CD14-positive monocyte (primary cell): ENCODE measurements around the gene POLR1D. TPM values are rescaled to one million over a fixed set of nuclear protein-coding genes. Genes with fewer than 3 reads are reported as not detected.

Source experiments
- DNase-seq, 3 donors: peaks; one replicate each; pipeline ENCODE4 v3.0.0-alpha.2; 2011 to 2022
- H2AFZ ChIP-seq: 2 replicates; pipeline ENCODE4 v1.6.0; 2012; ENCODE audit warnings: mild to moderate bottlenecking, low read depth, low read length, inconsistent platforms; ENCODE audit not compliant: insufficient read depth, poor library complexity, severe bottlenecking
- H3K27ac ChIP-seq, 2 donors: 1 replicate in 1 of 2; 2 replicates in 1 of 2; pipeline ENCODE4 v1.5.1; 2012 to 2013; ENCODE audit warnings: low read length in 2 of 2, control low read depth in 1 of 2, inconsistent platforms in 1 of 2, low read depth in 1 of 2, mild to moderate bottlenecking in 1 of 2
- H3K27me3 ChIP-seq, 2 donors: one replicate each; pipeline versions ENCODE4 v1.6.0 to v1.6.1; 2011 to 2013; ENCODE audit warnings: low read length in 2 of 2; ENCODE audit not compliant: control insufficient read depth in 2 of 2, insufficient read depth in 2 of 2
- H3K36me3 ChIP-seq, 2 donors: replicated peaks in 1 of 2; 1 replicate in 1 of 2; 2 replicates in 1 of 2; pipeline versions ENCODE4 v1.5.1 to v1.6.1; 2012 to 2013; ENCODE audit warnings: low read length in 2 of 2, control low read depth in 1 of 2, inconsistent platforms in 1 of 2, mild to moderate bottlenecking in 1 of 2; ENCODE audit not compliant: insufficient read depth in 2 of 2, control insufficient read depth in 1 of 2
- H3K4me1 ChIP-seq, 2 donors: 1 replicate in 1 of 2; 2 replicates in 1 of 2; pipeline versions ENCODE4 v1.5.1 to v1.6.1; 2012 to 2013; ENCODE audit warnings: low read length in 2 of 2, control low read depth in 1 of 2, inconsistent platforms in 1 of 2, mild to moderate bottlenecking in 1 of 2, moderate library complexity in 1 of 2; ENCODE audit not compliant: insufficient read depth in 2 of 2, control insufficient read depth in 1 of 2
- H3K4me2 ChIP-seq: replicated peaks from 2 replicates; pipeline ENCODE3; 2012; ENCODE audit warnings: low read length, moderate library complexity, mild to moderate bottlenecking; ENCODE audit not compliant: poor library complexity, severe bottlenecking; ENCODE audit errors: extremely low read depth
- H3K4me3 ChIP-seq, 3 experiments: fragments of 200-600 bp in 1 of 3; sonication (generic) in 1 of 3; replicated peaks in 1 of 3; 1 replicate in 2 of 3; 2 replicates in 1 of 3; pipeline ENCODE4 v1.5.1; 2011 to 2013; ENCODE audit warnings: low read length in 3 of 3, mild to moderate bottlenecking in 3 of 3, control low read depth in 2 of 3, low read depth in 2 of 3, inconsistent platforms in 1 of 3, moderate library complexity in 1 of 3
- H3K79me2 ChIP-seq: 2 replicates; pipeline ENCODE4 v1.6.0; 2012; ENCODE audit warnings: mild to moderate bottlenecking, control low read depth, inconsistent platforms, low read length, moderate library complexity; ENCODE audit not compliant: insufficient read depth
- H3K9ac ChIP-seq: 2 replicates; pipeline ENCODE4 v1.6.0; 2017; ENCODE audit warnings: low read length, mild to moderate bottlenecking; ENCODE audit not compliant: insufficient read depth, poor library complexity, severe bottlenecking
- H3K9me3 ChIP-seq, 2 donors: replicated peaks in 1 of 2; 1 replicate in 1 of 2; 2 replicates in 1 of 2; pipeline versions ENCODE4 v1.5.1 to v1.6.1; 2012 to 2013; ENCODE audit warnings: low read length in 2 of 2, control low read depth in 1 of 2; ENCODE audit not compliant: control insufficient read depth in 1 of 2, insufficient read depth in 1 of 2
- H4K20me1 ChIP-seq: 2 replicates; pipeline ENCODE4 v1.6.0; 2012; ENCODE audit warnings: mild to moderate bottlenecking, low read length, control low read depth, moderate library complexity; ENCODE audit not compliant: insufficient read depth
- H3K27ac Mint-ChIP-seq, 7 donors: one replicate each; pipeline ENCODE4 v1.8.0; 2020; ENCODE audit warnings: mild to moderate bottlenecking in 7 of 7, mixed read lengths in 7 of 7, moderate library complexity in 6 of 7, inconsistent platforms in 2 of 7
- H3K27me3 Mint-ChIP-seq, 3 donors: one replicate each; pipeline ENCODE4 v1.8.0; 2021 to 2022; ENCODE audit warnings: low read depth in 3 of 3, mild to moderate bottlenecking in 3 of 3, mixed read lengths in 3 of 3, moderate library complexity in 3 of 3, inconsistent platforms in 1 of 3
- H3K36me3 Mint-ChIP-seq, 2 donors: one replicate each; pipeline ENCODE4 v1.8.0; 2020; ENCODE audit warnings: mixed read lengths in 2 of 2, inconsistent platforms in 1 of 2, mild to moderate bottlenecking in 1 of 2
- H3K4me1 Mint-ChIP-seq: one replicate; pipeline ENCODE4 v1.8.0; 2020; ENCODE audit warnings: mild to moderate bottlenecking, mixed read lengths
- H3K4me3 Mint-ChIP-seq, 2 donors: one replicate each; pipeline ENCODE4 v1.8.0; 2020; ENCODE audit warnings: mild to moderate bottlenecking in 2 of 2, mixed read lengths in 2 of 2, moderate library complexity in 1 of 2
- H3K9me3 Mint-ChIP-seq, 7 donors: one replicate each; pipeline ENCODE4 v1.8.0; 2020 to 2022; ENCODE audit warnings: mixed read lengths in 7 of 7, mild to moderate bottlenecking in 6 of 7, moderate library complexity in 6 of 7, inconsistent platforms in 2 of 7
- CTCF ChIP-seq: fragments of 200-600 bp; IDR thresholded peaks from one replicate; pipeline ENCODE4 v1.8.0; 2022; ENCODE audit warnings: antibody characterized with exemption, mild to moderate bottlenecking
- WGBS: methylation state at CpG from one replicate; pipeline ENCODE4 v1.1.5; 2013; ENCODE audit warnings: missing lambda C conversion rate; ENCODE audit not compliant: insufficient coverage; 5-methylcytosine and 5-hydroxymethylcytosine counted together
- intact Hi-C, 2 donors: fragments of 100-400 bp; cut with micrococcal nuclease; formaldehyde crosslinking; loops; one replicate each; pipeline versions ENCODE4 v1.15.0 to v1.15.1; 2023
- polyA plus RNA-seq, 3 donors: library from polyadenylated mRNA; depleted of rRNA in 1 of 3; unstranded in 2 of 3; stranded (reverse) in 1 of 3; fragments of 300-500 nt in 2 of 3; fragments of >200 nt in 1 of 3; fragmentation: Illumina TruSeq in 2 of 3; gene quantifications; 1 replicate in 2 of 3; 2 replicates in 1 of 3; pipeline ENCODE4 v1.2.3, GENCODE V29; 2012 to 2021

Gene POLR1D
- polyA plus RNA-seq, 3 donors, result 122 to 146 (median 139) TPM

DNA sequence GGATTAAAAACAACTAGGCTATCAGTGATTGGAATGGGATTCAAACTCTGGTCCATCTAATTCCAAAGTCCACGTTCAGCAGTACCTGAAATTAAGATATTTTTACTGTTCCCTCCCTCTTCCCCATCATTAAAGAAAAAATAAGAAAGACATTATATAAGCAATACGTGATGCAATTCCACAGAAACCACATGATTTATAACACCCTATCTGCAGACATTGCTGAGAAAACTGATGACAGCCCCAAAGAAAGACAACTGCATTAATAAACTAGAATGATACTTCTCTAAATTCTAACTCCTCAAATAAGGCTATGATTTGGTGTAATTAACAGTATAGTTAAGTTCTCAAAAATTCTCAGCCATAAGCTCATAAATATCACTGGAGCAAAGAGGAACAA is 20.5 kb upstream of the POLR1D start:
- no peak overlapping the region for H3K27ac ChIP-seq
- H3K27me3 Mint-ChIP-seq, result no peaks in the 10 kb centered on the region
- no peak for TF ChIP-seq CTCF
- H3K4me3 Mint-ChIP-seq, result no peak overlapping the region
- no peak for DNase-seq
- intact Hi-C loops, result no loop called here
- WGBS, result no CpG with 5 or more reads among the region's 2 CpGs
- peaks cover 25% of the 10 kb centered on the region for H3K79me2 ChIP-seq
- H3K9me3 ChIP-seq, result no peaks in the 10 kb centered on the region
- no peak overlapping the region for H3K27ac Mint-ChIP-seq
- H2AFZ ChIP-seq, result no peak overlapping the region
- peaks cover 3% of the 10 kb centered on the region for H4K20me1 ChIP-seq
- H3K4me3 ChIP-seq, result no peak overlapping the region
- peaks cover 0 to 11% of the 10 kb centered on the region in 2 donors for H3K4me1 ChIP-seq
- no peaks in the 10 kb centered on the region for H3K27me3 ChIP-seq
- no peaks in the 10 kb centered on the region for H3K36me3 Mint-ChIP-seq
- H3K9me3 Mint-ChIP-seq, result peaks cover 0 to 5% (median 0%) of the 10 kb centered on the region in 7 donors
- no peaks in the 10 kb centered on the region for H3K36me3 ChIP-seq
- no peak overlapping the region for H3K9ac ChIP-seq
- no peak overlapping the region for H3K4me2 ChIP-seq
- H3K4me1 Mint-ChIP-seq, result peaks cover 20% of the 10 kb centered on the region

- H3K36me3 ChIP-seq, result no peaks in the 10 kb centered on the region
- Mint-ChIP-seq H3K9me3 (peaks cover 0 to 5% (median 0%) of the 10 kb centered on the region in 7 donors), H3K36me3 (no peaks in the 10 kb centered on the region), H3K27ac (no peak overlapping the region), H3K4me3 (no peak overlapping the region), H3K4me1 (peaks cover 23% of the 10 kb centered on the region), H3K27me3 (no peaks in the 10 kb centered on the region)
- H3K9ac ChIP-seq, result no peak overlapping the region
- H4K20me1 ChIP-seq, result peaks cover 3% of the 10 kb centered on the region
- WGBS, result 67% methylated on average over 1 of the region's 2 CpGs
- no peak for TF ChIP-seq CTCF
- H3K4me2 ChIP-seq, result no peak overlapping the region
- H3K4me1 ChIP-seq, result peaks cover 0 to 15% of the 10 kb centered on the region in 2 donors
- peaks cover 30% of the 10 kb centered on the region for H3K79me2 ChIP-seq
- no peaks in the 10 kb centered on the region for H3K9me3 ChIP-seq
- H3K27ac ChIP-seq, result no peak overlapping the region
- DNase-seq, result no peak
- no peaks in the 10 kb centered on the region for H3K27me3 ChIP-seq
- intact Hi-C loops, result no loop called here
- no peak overlapping the region for H3K4me3 ChIP-seq
- H2AFZ ChIP-seq, result no peak overlapping the region
These were observed 19.9 kb upstream of the POLR1D start for GRCh38 chr13:27601803-27602202.
